GM18508 (cell line): Measurements from ENCODE around the gene ITGA6.

Experiments
- ATAC-seq: cut with Tn5 transposase; IDR thresholded peaks from one replicate; pipeline ENCODE4 v1.9.1; 2021; ENCODE audit warnings: moderate number of reproducible peaks; ENCODE audit not compliant: insufficient read depth, unreplicated experiment

The ITGA6 gene

GRCh38 chr2:172461591-172462372 is 34.4 kb downstream of the ITGA6 start:
- ATAC-seq: no peak

DNA sequence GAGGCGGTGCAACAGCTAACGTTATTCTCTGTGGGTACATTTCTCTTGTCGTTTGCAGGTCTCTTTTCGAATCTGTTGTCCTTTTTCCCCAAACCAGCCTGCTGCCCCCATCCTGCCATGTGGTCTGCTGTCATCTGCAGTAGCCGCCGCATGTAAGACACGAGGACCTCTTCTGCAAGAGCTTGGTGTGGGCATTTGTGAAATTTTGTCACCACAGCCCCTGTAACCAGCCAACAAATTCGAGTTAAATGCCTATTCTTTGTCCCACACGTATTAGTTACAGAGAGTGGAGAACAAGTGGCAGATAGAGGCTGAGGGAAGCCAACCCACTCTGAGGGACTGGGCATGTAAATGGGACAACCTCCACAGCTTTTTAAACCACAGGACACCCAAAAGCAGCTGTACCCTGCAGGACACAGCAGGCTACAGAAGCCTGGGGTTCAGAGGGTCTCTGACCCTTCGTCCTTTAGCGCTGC is 35.0 kb downstream of the ITGA6 start:
- no peak for ATAC-seq

GRCh38 chr2:172462849-172463381 is 35.5 kb downstream of the ITGA6 start:
- peak; percentile 69 for ATAC-seq

- ATAC-seq: no peak
Observed at GRCh38 chr2:172464400-172465129, 37.2 kb downstream of the ITGA6 start.

DNA sequence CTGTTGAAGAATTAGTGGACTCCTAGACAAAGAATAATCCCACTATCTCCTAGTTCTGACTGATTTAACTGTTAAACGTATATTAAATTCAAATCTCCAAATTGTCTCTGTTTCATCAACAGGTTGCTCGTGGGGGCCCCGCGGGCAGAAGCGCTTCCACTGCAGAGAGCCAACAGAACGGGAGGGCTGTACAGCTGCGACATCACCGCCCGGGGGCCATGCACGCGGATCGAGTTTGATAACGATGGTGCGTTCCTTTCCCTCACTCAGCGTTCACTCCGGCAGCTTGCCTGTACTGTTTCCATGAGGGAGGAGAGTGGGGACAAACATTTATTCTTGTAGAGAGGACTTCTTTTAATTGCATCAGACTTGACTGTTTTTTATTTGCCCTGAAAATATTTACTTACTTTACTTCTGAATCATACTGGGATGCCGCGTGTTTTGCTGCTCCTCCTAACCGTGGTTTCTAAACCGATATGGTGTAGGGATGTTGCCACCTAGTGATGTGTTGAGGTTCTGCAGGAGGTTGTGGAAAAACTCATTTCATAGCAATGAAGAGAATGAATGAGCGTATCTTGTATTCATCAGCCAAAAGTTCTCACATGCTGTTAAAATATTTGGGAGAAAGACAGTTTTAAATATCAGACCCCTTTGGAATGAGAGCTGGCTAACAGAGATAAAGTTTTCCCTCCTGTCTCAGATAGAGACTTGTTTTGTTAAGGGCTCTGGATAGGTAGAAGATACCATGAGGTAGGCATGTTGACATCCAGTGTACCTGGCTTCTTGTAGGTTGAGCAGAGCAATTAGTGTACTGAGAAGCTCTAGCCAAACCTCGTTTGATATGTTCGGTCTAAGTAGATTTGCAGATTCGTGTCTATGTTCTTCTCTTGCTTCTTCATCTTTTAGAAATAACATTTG is 38.3 kb downstream of the ITGA6 start:
- no peak for ATAC-seq

DNA sequence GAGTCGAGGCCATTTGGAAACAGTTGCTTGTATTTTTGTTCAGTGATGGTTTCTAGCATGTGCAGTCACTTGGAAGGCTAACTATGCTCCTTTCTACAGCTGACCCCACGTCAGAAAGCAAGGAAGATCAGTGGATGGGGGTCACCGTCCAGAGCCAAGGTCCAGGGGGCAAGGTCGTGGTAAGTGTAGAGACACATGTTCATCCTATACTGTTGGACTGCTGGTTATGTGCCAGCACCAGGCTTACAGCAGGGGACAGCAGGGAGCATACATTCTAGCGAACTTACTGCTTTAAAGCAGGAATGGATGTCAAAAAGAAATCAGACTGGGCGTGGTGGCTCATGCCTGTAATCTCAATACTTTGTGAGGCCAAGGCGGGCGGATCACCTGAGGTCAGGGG is 40.0 kb downstream of the ITGA6 start:
- ATAC-seq: no peak

GRCh38 chr2:172470958-172471922 is 43.9 kb downstream of the ITGA6 start:
- no peak for ATAC-seq

DNA sequence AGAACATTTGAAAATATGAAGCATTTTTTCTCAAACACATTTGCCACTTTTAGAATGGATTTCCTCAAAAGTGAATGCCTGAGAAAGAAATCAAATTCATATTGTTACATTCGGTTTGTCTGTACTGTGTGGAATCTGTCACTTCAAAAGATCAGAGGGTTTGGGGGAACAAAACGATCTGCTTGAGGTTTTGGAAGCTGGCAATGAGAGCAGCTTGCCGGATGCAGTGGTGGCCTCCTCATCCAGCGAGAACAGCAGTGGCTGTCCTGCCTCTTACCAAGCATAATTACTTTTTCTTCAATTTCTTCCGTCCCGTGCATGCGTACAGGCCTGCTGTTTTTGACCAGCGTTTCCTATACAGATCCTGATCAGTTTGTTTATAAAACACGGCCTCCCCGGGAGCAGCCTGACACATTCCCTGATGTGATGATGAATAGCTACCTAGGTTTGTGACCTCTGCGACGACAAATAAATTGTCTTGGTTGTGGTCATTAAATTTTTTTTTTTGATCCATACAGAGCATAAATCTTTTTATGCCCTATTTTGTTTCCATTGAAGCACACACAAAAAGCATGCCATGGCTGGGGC is 45.2 kb downstream of the ITGA6 start:
- no peak for ATAC-seq

DNA sequence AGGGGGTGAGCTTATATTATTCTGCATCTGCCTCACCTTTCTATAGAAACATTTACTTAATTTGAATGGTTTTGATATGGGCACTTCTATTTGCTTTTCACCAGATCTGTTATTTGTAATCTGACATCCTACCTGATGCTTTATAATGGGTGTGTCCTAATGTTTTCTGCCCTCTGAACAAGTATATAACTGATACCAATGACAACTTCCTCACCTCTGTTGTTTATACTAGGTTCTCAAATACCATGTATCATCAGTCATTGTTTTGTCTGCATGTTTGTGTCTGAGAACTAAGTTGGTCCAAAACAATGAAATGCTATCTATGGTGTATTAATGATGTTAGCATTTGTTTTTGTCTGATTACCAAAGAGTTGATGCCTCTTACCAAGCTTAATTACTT is 45.8 kb downstream of the ITGA6 start:
- ATAC-seq: no peak

DNA sequence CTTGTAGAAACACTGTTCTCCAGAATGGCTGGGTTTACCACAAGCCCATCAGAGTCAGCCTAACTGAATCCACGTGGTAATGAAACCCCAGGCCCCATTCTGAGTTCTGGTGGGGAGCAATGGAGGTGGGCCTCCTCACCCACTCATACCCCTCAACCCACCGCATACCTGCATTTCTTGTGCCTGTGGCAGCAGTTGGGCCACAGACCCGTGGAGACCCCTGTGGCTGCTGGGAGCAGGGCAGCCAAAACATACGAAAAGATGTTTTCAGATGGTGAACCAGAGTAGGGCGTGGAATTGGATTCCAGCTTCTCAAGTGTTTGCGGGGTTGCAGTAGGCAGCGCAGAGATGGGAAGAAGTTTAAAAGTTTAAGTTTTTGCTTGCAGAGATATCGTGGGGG is 51.0 kb downstream of the ITGA6 start:
- ATAC-seq: no peak

DNA sequence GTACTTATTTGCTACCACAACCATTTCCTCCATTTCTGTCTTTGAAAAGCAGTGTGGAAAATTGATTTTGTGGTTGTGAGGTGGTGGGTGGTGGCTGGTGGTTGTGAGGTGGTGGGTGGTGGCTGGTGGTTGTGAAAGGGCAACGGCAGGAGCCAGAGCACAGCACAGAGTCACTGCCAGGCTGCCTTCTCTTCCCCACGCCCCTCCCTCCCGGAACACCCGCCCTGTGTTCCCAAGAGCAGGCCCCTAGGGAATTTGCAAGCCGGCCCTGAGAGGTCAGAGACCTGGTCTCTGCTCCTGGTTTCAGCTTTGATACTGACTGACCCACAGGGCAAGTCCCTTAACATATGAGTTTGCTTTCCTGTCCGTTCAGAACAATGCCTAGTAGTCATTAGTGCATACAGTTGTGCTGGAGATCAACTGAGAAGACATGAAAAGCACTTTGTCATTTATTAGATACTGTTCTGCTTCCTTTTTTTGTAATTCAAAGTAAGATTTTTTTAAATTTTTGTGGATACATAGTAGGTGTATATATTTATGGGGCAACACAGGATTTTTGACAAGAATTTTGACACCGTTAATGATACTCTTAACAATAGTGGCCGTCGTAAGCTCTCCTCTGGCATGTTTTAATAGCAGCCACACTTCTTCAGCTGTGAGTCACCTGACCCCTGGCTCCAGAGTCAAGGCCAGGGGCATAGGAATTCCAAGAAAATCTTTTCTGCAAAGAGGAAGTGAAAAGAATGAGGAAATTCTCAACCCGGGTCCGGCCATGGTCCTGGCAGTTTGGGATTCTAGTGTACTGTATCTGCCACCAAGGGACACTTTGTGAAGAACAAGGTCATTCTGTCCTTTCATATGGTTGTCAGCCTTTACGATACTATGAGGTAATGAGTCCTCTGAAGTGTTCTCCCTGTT is 53.2 kb downstream of the ITGA6 start:
- ATAC-seq: no peak

- ATAC-seq: no peak
Observed at GRCh38 chr2:172481507-172482262, 54.3 kb downstream of the ITGA6 start.

- no peak for ATAC-seq
Observed at GRCh38 chr2:172484253-172484652, 56.9 kb downstream of the ITGA6 start.

DNA sequence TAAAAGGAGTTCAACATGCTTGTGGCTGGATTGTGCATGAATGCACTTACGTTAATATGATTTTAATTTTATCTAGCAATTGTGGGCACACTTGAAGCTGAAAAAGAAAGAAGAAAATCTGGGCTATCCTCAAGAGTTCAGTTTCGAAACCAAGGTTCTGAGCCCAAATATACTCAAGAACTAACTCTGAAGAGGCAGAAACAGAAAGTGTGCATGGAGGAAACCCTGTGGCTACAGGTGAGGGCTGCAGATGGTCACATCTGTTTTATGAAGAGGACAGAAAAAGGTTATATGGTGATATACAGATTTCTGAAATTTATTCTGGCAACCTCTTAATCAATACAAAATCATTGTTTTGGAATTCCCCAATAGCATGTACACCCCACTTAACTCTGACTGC is 57.3 kb downstream of the ITGA6 start:
- ATAC-seq: no peak

GRCh38 chr2:172488556-172488955 is 61.2 kb downstream of the ITGA6 start:
- ATAC-seq: no peak

GRCh38 chr2:172489681-172490080 is 62.3 kb downstream of the ITGA6 start:
- ATAC-seq: no peak

GRCh38 chr2:172496160-172496608 is 68.8 kb downstream of the ITGA6 start:
- no peak for ATAC-seq
